Upper lobe of left lung (tissue), 6 donors: ENCODE data around the gene IPMK. TPM values are rescaled to one million over a fixed set of nuclear protein-coding genes. Genes with fewer than 3 reads are reported as not detected.

Experiments
- ATAC-seq, 2 donors: fragments of 200-7000 bp; cut with Tn5 transposase; one replicate each; pipeline ENCODE4 v1.9.1; 2022; ENCODE audit warnings: mild to moderate bottlenecking in 2 of 2, moderate library complexity in 2 of 2; ENCODE audit not compliant: low FRiP score in 2 of 2
- DNase-seq, 2 donors: peaks; one replicate each; pipeline ENCODE4 v3.0.0-alpha.2; 2019 to 2020
- H3K27ac ChIP-seq, 4 donors: fragments of 200-600 bp; sonication (generic); one replicate each; pipeline ENCODE4 v1.5.1; 2016 to 2019
- H3K27me3 ChIP-seq, 4 donors: fragments of 200-600 bp; sonication (generic); one replicate each; pipeline ENCODE4 v1.5.1; 2017 to 2019
- H3K36me3 ChIP-seq, 4 donors: fragments of 200-600 bp; sonication (generic); one replicate each; pipeline ENCODE4 v1.5.1; 2016 to 2019
- H3K4me1 ChIP-seq, 4 donors: fragments of 200-600 bp; sonication (generic); one replicate each; pipeline ENCODE4 v1.5.1; 2018 to 2019
- H3K4me3 ChIP-seq, 4 donors: fragments of 200-600 bp; sonication (generic); one replicate each; pipeline ENCODE4 v1.5.1; 2017 to 2019; ENCODE audit warnings: mild to moderate bottlenecking in 2 of 4, moderate library complexity in 1 of 4
- H3K9me3 ChIP-seq, 4 donors: fragments of 200-600 bp; sonication (generic); one replicate each; pipeline ENCODE4 v1.5.1; 2018 to 2019
- CTCF ChIP-seq, 6 experiments: fragments of 450-650 bp in 4 of 6; fragments of 200-600 bp in 2 of 6; sonication (generic) in 2 of 6; IDR thresholded peaks; one replicate each; pipeline ENCODE4 v1.5.1; 2016 to 2019; ENCODE audit warnings: antibody characterized with exemption in 6 of 6
- EP300 ChIP-seq, 4 donors: sonication (generic); formaldehyde crosslinking; IDR thresholded peaks; one replicate each; pipeline ENCODE4 v1.5.1; 2017; ENCODE audit warnings: antibody characterized with exemption in 4 of 4, control low read depth in 2 of 4
- POLR2A ChIP-seq, 4 donors: fragments of 450-650 bp; IDR thresholded peaks; one replicate each; pipeline ENCODE4 v1.5.1; 2016 to 2017; ENCODE audit warnings: antibody characterized with exemption in 4 of 4, mild to moderate bottlenecking in 2 of 4
- POLR2AphosphoS5 ChIP-seq, 2 donors: sonication (generic); formaldehyde crosslinking; IDR thresholded peaks; one replicate each; pipeline ENCODE4 v1.5.1; 2017; ENCODE audit warnings: antibody characterized with exemption in 2 of 2
- WGBS, 2 donors: methylation state at CpG; one replicate each; pipeline ENCODE4 v1.1.5; 2017 to 2018; 5-methylcytosine and 5-hydroxymethylcytosine counted together
- total RNA-seq, 6 donors: library from RNA; depleted of rRNA in 4 of 6; stranded (reverse); fragments of >200 nt in 4 of 6; gene quantifications; one replicate each; pipeline versions ENCODE4 v1.1.0 to v1.2.1, GENCODE V29; 2016 to 2021
- donor health status: DM: no; HTN: no; CAD: no; lungs with moderate emphysema.
- donor health status: DM: no; HTN: yes; CAD: no; lungs with severe emphysema.

IPMK gene
- total RNA-seq, 6 donors from 2014 or later = 2.6 to 10.7 (median 5.7) TPM

- no peak for TF ChIP-seq POLR2A (IDR thresholded peaks at IDR 0.05)
- TF ChIP-seq CTCF (IDR thresholded peaks at IDR 0.05) = no peak
- TF ChIP-seq POLR2AphosphoS5 (IDR thresholded peaks at IDR 0.05) = no peak
- TF ChIP-seq EP300 (IDR thresholded peaks at IDR 0.05) = no peak
- DNase-seq (no peak), ATAC-seq (no peak)
- Histone ChIP-seq H3K9me3 (no peaks in the 10 kb centered on the region), H3K4me1 (no peaks in the 10 kb centered on the region), H3K4me3 (no peak overlapping the region), H3K36me3 (no peaks in the 10 kb centered on the region), H3K27ac (no peak overlapping the region), H3K27me3 (no peaks in the 10 kb centered on the region)
- WGBS, 2 donors = 58 to 71% methylated on average over 1 of the region's 1 CpG
Observed at GRCh38 chr10:58150290-58150689, 117.4 kb downstream of the IPMK start.

- DNase-seq (no peak), ATAC-seq (no peak)
- Histone ChIP-seq H3K27ac (no peak overlapping the region), H3K27me3 (no peaks in the 10 kb centered on the region), H3K4me1 (no peaks in the 10 kb centered on the region), H3K36me3 (no peaks in the 10 kb centered on the region), H3K9me3 (no peaks in the 10 kb centered on the region), H3K4me3 (no peak overlapping the region)
- TF ChIP-seq POLR2AphosphoS5 (IDR thresholded peaks at IDR 0.05) (no peak), EP300 (IDR thresholded peaks at IDR 0.05) (no peak), CTCF (IDR thresholded peaks at IDR 0.05) (no peak), POLR2A (IDR thresholded peaks at IDR 0.05) (no peak)
Observed at GRCh38 chr10:58143944-58144343, 123.8 kb downstream of the IPMK start.

Other genes starting within 250 kb of the IPMK start
- gene CISD1, start 1.3 kb upstream of the IPMK start, total RNA-seq = 10 to 100 TPM in 4 of 6 donors, 1 to 10 TPM in 2; 6.3 to 19.4 (median 13.8) TPM
- gene UBE2D1, start 67.1 kb upstream of the IPMK start, total RNA-seq = 10 to 100 TPM in 4 of 6 donors, 1 to 10 TPM in 2; 2.1 to 28.6 (median 16.4) TPM
- 10 to 100 TPM in 5 of 6 donors, 1 to 10 TPM in 1; 6.3 to 28.1 (median 16.2) TPM for gene TFAM, start 117.5 kb upstream of the IPMK start, total RNA-seq
- gene BICC1, start 245.0 kb upstream of the IPMK start, total RNA-seq = 10 to 100 TPM in 1 of 6 donors, 1 to 10 TPM in 5; 3.1 to 10.5 (median 3.9) TPM